OCI-LY7 (cell line): Measurements from ENCODE around the gene ADAM12. TPM values are rescaled to one million over a fixed set of nuclear protein-coding genes. Genes with fewer than 3 reads are reported as not detected.

Experiments used
- BruUV-seq: library from RNA; stranded (reverse); fragments of 400-500 nt; replicated peaks from 2 replicates; lab custom pipeline; 2021; lab: Mats Ljungman, UMichigan
- CTCF ChIA-PET: fragments of 300-600 bp; sonication (Branson Sonifier 250); formaldehyde crosslinking; loops from one replicate; lab custom pipeline; 2022; ENCODE audit warnings: antibody characterized with exemption; ENCODE audit not compliant: unreplicated experiment; lab: Charles Lee
- POLR2A ChIA-PET: fragments of 300-600 bp; sonication (Branson Sonifier 250); formaldehyde crosslinking; loops from one replicate; lab custom pipeline; 2022; ENCODE audit warnings: antibody characterized with exemption; lab: Charles Lee
- DNase-seq: peaks from one replicate; pipeline ENCODE4 v3.0.0-alpha.2; 2015; ENCODE audit warnings: low spot score
- H2AFZ ChIP-seq: fragments of 200-600 bp; sonication (generic), shearing (Covaris generic); 2 replicates; pipeline ENCODE4 v1.6.1; 2014; ENCODE audit warnings: mild to moderate bottlenecking, antibody characterized with exemption, low read length, moderate library complexity
- H3K27ac ChIP-seq: fragments of 200-600 bp; sonication (generic); 2 replicates; pipeline ENCODE4 v1.5.1; 2014; ENCODE audit warnings: mixed run types, low read depth, mild to moderate bottlenecking, moderate library complexity, low read length, inconsistent platforms; ENCODE audit not compliant: poor library complexity, severe bottlenecking
- H3K36me3 ChIP-seq: fragments of 200-600 bp; sonication (generic); 2 replicates; pipeline ENCODE4 v1.6.1; 2014; ENCODE audit warnings: mild to moderate bottlenecking, antibody characterized with exemption, low read length, moderate library complexity, mixed read lengths; ENCODE audit not compliant: insufficient read depth
- H3K4me1 ChIP-seq: fragments of 200-600 bp; sonication (generic); 2 replicates; pipeline ENCODE4 v1.5.1; 2014; ENCODE audit warnings: mild to moderate bottlenecking, low read length; ENCODE audit not compliant: insufficient read depth, poor library complexity, severe bottlenecking
- H3K4me2 ChIP-seq: fragments of 200-600 bp; sonication (generic); 2 replicates; pipeline ENCODE4 v1.6.1; 2014; ENCODE audit warnings: mild to moderate bottlenecking, low read length
- H3K4me3 ChIP-seq: fragments of 200-600 bp; sonication (generic); 2 replicates; pipeline ENCODE4 v1.5.1; 2014; ENCODE audit warnings: mild to moderate bottlenecking, low read depth, low read length; ENCODE audit not compliant: poor library complexity, severe bottlenecking
- H3K79me2 ChIP-seq: fragments of 200-600 bp; sonication (generic); 2 replicates; pipeline ENCODE4 v1.6.1; 2016; ENCODE audit warnings: low read depth, mild to moderate bottlenecking, low read length, moderate library complexity, mixed read lengths; ENCODE audit not compliant: insufficient read depth
- H3K9me2 ChIP-seq: fragments of 200-600 bp; sonication (generic); 2 replicates; pipeline ENCODE4 v1.6.1; 2016; ENCODE audit warnings: mild to moderate bottlenecking, low read length, mixed read lengths; ENCODE audit not compliant: insufficient read depth
- H3K9me3 ChIP-seq: fragments of 200-600 bp; sonication (generic); 2 replicates; pipeline ENCODE4 v1.6.1; 2014; ENCODE audit warnings: mild to moderate bottlenecking, mixed run types, low read length, mixed read lengths
- H4K20me1 ChIP-seq: fragments of 200-600 bp; sonication (generic); 2 replicates; pipeline ENCODE4 v1.6.1; 2014; ENCODE audit warnings: mild to moderate bottlenecking, antibody characterized with exemption, low read length, moderate library complexity, mixed read lengths; ENCODE audit not compliant: insufficient read depth
- CTCF ChIP-seq: fragments of 200-600 bp; sonication (generic); conservative IDR thresholded peaks from 2 replicates; pipeline ENCODE4 v1.5.1; 2014; ENCODE audit warnings: mild to moderate bottlenecking, antibody characterized with exemption, low read length, moderate library complexity, mixed read lengths
- EZH2phosphoT487 ChIP-seq: fragments of 200-600 bp; sonication (generic); IDR thresholded peaks from 2 replicates; pipeline ENCODE4 v1.6.1; 2018; ENCODE audit warnings: low read depth, borderline replicate concordance, mild to moderate bottlenecking, mixed run types, antibody characterized with exemption, low read length, moderate library complexity, mixed read lengths
- intact Hi-C: fragments of 100-400 bp; cut with micrococcal nuclease; formaldehyde crosslinking; loops from one replicate; pipeline ENCODE4 v1.10.0; 2022; ENCODE audit not compliant: unreplicated experiment
- total RNA-seq, 2 experiments: library from RNA; depleted of rRNA in 1 of 2; stranded (reverse); fragments of >200 nt in 1 of 2; shearing (Covaris generic) in 1 of 2; gene quantifications; 2 replicates each; pipeline ENCODE4 v1.2.3, GENCODE V29; 2014 to 2022

ADAM12 gene
- total RNA-seq, 2 experiments from 2014 or later, result 0.06 TPM; not detected in 1

DNA sequence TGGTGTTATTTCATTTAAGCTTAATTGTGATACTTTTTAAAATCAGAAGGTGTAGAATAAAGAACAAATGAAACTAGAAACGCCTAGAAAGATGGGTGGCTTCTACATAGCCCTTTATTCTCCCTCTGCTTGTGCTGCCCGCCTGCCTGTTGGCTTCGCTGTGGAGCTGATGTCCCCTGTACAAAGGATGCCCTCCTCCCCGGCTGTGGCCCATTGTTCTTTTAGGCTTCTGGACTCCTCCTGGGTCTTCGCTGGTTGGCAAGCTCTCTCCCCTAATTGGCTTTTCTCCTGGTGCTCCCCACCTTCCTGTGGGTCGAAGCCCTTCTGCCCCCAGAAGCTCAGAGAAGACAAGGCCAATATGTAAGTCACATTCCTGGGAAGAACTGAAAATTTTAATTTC is 393.7 kb downstream of the ADAM12 start:
- POLR2A ChIA-PET, result interaction anchor here (0.6 kb wide), 1 partner anchor 714 kb away, joined by 3 read pairs; no protein-coding TSS in a partner anchor
- Histone ChIP-seq H4K20me1 (no peaks in the 10 kb centered on the region), H2AFZ (no peak overlapping the region), H3K4me1 (no peaks in the 10 kb centered on the region), H3K36me3 (no peaks in the 10 kb centered on the region), H3K9me3 (no peaks in the 10 kb centered on the region), H3K79me2 (no peaks in the 10 kb centered on the region), H3K27ac (no peak overlapping the region), H3K4me3 (no peak overlapping the region), H3K4me2 (no peak overlapping the region), H3K9me2 (no peaks in the 10 kb centered on the region)
- BruUV-seq, result no TSS peak
- DNase-seq, result no peak
- CTCF ChIA-PET, result no interaction called here
- TF ChIP-seq CTCF, result no peak
- no peak for TF ChIP-seq EZH2phosphoT487
- intact Hi-C loops, result no loop called here

GRCh38 chr10:125992254-125992653 is 396.0 kb downstream of the ADAM12 start:
- Histone ChIP-seq H2AFZ (no peak overlapping the region), H3K9me3 (no peaks in the 10 kb centered on the region), H3K4me3 (no peak overlapping the region), H3K36me3 (no peaks in the 10 kb centered on the region), H3K4me1 (no peaks in the 10 kb centered on the region), H3K9me2 (no peaks in the 10 kb centered on the region), H3K27ac (no peak overlapping the region), H4K20me1 (no peaks in the 10 kb centered on the region), H3K79me2 (no peaks in the 10 kb centered on the region), H3K4me2 (no peak overlapping the region)
- TF ChIP-seq EZH2phosphoT487, result no peak
- no peak for TF ChIP-seq CTCF
- intact Hi-C loops, result no loop called here
- no TSS peak for BruUV-seq
- no peak for DNase-seq
- CTCF ChIA-PET, result no interaction called here
- POLR2A ChIA-PET, result interaction anchor here (1.0 kb wide), 1 partner anchor 30 kb away, joined by 3 read pairs; no protein-coding TSS in a partner anchor

DNA sequence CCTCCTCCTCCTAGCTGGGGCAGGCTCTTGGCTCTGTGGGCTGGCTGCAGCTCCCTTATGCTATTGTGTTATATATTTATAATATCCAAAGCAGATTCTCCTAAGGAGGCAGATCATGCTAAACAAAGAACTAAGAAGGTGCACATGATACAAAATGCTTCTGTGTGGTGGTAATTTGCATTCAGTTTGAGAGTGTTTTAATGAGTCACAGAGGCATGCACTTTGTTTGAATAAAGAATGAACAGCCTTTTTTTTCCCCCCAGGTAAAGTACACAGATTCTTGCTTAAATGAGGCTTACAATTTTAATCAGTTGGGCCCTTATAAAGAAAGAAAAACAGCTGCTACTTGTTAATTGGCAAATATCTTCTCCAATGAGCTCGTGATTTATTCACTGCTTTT is 396.9 kb downstream of the ADAM12 start:
- DNase-seq, result no peak
- H3K4me3 ChIP-seq, result no peak overlapping the region
- TF ChIP-seq EZH2phosphoT487 (no peak), CTCF (no peak)
- H2AFZ ChIP-seq, result no peak overlapping the region
- H3K4me2 ChIP-seq, result no peak overlapping the region
- intact Hi-C loops, result no loop called here
- POLR2A ChIA-PET, result no interaction called here
- no TSS peak for BruUV-seq
- no peaks in the 10 kb centered on the region for H4K20me1 ChIP-seq
- H3K9me2 ChIP-seq, result no peaks in the 10 kb centered on the region
- H3K27ac ChIP-seq, result no peak overlapping the region
- no peaks in the 10 kb centered on the region for H3K79me2 ChIP-seq
- no peaks in the 10 kb centered on the region for H3K4me1 ChIP-seq
- H3K9me3 ChIP-seq, result no peaks in the 10 kb centered on the region
- no peaks in the 10 kb centered on the region for H3K36me3 ChIP-seq
- CTCF ChIA-PET, result no interaction called here
